RPMI8226 (cell line): ENCODE measurements around the gene KCNQ1.

Source experiments
- DNase-seq: peaks from one replicate; pipeline ENCODE4 v3.0.0-alpha.2; 2015

KCNQ1 gene

DNA sequence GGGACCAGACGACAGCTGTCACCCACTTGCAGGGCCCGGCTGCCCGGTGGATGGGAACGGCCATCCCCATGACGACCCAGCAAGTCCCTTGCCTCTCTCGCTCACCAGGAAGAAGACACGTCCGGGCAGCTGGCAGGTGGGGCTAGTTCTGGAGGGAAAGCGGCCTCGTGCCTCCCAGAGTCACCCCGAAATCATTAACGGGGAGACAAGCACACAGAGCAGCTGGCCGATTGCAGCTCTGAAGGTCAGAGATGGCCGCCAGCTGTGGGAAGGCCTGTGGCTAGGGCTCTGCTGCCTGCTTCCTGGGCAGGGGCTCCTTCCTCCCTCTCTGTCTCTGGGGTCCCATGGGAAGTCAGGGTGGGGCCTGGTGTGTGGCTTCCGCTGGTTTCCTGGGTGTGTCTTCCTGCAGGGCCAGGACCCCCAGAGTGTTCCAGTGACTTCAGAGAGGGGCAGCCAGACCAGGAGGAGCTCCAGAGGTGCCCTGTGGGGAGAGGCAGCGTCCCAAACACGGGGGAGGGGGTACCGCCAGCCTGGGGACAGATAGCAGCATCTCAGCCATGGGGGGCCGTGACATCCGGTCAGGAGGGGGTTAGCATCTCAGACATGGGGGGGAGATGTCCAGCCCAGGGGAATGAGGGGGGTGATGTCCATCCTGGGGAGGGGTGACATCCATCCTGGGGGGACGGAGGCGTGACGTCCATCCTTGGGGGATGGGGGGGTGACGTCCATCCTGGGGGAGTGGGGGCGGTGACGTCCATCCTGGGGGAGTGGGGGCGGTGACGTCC is 114.9 kb downstream of the KCNQ1 start:
- no peak for DNase-seq

DNA sequence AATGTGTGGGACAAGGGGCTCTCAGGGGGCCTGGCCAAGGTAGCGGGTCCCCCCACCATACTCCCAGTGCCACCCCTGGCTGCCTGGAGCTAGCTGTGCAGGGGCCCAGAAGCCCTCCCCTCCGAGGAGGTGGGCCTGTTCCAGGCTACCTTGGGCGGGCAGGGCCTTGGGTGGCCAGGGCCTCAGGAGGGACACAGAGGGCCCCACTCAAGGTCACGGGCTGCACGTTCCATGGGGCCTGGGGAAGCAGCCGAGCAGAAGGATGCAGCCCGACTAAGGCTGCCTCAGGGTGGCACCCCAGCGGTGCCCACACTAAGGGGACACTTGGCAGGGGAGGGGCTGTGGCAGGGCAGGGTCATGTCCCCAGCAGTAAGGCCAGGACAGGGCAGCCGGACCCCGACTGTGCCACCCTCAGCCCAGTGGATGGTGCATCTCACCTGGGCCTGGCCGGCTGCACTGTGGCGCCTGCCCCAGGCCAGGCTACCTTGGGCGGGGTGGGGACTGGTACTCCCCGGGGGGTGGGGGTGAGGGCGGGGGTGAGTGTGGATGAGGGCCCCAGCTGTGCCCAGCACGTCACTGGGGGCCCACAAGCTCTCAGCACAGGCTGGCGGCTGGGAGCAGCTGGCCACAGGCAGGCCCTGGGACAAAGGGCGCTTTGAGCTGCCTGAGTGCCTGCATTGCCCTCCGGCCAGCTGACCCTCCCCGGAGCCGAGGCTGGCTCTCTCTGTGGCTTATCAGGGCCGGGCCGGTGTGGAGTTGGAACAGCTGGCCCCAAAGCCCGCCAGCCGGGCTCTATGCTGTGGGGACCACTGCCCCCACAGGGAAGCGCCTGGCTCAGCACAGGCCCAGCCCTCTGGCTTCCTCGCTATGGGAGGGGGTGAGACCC is 117.1 kb downstream of the KCNQ1 start:
- DNase-seq, result no peak

DNA sequence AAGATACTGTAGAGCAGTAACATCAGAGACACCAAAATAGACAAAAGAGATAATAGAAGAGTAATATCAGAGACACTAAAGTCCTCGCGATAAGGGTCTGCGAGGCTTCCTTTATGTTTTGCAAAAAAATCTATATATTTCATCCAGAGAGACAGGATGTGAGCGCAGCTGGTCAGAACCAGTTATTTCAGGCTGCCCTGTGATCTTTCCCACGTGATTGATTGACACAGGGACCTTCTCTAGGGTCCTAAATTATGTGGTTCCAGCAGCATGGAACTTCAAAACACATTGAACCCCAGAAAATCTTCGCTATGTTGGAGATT is 118.0 kb downstream of the KCNQ1 start:
- no peak for DNase-seq

DNA sequence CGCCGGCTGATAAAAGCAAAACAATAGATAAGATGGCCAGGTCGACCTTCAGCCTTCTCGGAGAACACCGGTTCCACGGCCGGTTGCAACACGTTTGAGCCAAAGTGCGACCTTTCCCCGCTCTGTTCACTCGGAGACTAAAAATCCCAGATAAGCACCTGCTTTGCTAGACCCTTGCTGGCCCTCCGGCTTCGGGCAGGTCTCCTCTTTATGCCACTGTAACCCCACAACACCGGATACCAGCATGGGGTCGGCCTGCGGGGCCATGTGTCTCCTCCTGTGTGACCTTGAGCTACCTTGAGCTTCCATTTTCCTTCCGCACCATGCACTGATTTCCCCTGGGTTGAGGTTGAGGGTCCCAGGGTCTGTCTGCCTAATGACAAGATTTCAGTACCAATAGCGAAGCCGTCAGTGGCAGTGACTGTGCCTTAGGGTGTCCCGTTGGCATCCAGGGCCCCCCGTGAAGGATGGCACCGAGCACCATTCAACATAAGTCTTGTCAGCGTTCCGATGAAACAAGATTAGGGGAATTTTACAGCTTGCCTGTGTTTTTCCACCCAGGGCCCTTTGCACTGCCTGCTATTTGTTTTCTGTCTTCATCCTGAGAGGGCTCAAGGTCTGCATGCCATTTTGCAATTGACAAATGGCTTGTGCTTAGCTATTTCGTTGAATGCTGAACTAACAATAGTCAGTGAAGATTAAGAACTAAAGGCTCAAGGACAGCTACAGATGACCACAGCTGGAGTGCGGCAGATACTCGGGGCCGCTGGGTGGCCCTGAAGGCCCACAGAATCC is 118.6 kb downstream of the KCNQ1 start:
- no peak for DNase-seq

DNA sequence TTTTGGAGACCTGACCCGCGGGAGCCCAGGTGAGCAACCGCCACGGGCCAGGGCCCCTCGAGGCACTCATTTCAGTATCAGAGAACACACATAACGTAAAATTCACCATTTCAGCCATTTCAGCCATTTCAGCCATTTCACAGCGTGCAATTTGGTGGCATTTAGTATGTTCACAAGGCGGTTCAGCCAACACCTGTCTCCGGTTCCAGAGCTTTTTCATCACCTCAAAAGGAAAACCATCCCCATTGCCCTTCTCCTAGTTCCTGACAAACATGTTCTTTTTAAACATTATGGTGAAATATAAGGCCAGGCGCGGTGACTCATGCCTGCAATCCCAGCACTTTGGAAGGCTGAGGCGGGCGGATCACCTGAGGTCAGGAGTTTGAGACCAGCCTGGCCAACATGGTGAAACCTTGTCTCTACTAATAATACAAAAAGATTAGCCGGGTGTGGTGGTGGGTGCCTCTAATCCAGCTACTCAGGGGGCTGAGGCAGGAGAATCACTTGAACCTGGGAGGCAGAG is 119.3 kb downstream of the KCNQ1 start:
- DNase-seq, result no peak

DNA sequence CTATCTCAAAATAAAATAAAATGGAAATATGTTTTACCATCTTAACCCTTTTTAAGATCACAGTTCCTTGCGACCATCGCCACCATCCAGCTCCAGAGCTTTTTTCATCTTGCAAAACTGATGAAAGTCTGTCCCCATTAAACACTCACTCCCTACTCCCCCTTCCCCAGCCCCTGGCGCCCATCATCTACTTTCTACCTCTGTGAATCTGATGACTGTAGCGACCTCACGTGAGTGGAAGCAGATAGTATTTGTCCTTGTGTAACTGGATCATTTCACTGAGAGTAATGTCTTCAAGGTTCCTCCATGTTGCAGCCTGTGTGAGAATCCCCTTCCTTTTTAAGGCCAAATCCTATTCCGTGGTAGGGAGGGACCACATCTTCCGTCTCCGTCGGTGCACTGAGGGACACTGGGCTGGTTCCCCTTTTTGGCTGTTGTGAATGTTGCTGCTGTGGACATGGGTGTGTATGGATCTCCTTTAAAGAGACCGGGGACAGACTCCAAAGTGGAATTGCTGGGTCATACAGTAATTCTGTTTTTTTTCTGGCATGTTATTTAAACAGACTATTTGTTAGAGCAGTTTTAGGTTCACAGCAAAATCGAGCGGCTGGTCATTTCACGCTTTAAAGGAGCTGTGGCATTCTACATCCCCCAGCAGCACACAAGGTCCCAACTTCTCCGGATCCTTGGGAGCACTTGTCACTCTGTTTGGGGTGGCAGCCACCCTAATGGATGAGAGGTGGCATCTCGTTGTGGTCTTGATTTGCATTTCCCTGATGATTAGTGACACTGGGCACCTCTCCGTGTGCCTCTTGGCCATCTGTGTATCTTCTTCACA is 120.0 kb downstream of the KCNQ1 start:
- no peak for DNase-seq

DNA sequence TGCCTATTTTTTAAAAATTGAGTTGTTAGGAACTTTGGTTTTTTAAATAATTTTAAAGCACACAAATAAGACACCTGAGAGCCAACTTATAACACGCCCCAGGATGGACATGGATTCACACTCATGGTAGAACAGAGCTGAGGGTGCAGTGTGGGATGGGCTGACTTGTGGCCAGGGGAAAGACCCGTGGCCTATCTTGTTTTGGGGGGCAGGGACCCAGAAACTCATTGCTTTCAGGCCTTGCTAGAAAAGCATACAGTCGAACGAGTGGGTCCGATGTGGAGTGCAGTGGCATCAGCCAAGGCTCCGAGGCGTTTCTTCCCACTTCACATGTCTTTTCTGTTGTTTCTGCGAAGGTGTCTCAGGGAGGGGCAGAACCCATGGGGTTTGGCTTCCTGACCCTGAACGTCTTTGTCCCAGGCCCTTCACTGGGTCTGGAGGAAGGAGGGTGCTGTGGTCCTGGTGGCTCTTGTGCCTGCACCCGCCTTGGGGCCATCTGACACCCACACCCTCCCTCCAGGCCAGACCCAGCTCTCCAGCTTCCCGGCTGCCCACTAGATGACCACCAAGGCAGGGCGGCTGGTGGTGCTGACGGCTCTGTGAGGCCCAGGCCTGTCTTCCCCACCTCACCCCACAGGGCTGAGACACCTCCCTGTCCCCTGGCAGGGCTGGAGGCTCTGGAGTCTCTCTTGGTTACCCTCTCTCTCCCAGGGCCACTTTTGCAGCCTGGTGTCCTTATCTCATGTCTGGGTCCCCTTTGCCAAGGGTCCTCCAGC is 120.8 kb downstream of the KCNQ1 start:
- DNase-seq, result no peak

DNA sequence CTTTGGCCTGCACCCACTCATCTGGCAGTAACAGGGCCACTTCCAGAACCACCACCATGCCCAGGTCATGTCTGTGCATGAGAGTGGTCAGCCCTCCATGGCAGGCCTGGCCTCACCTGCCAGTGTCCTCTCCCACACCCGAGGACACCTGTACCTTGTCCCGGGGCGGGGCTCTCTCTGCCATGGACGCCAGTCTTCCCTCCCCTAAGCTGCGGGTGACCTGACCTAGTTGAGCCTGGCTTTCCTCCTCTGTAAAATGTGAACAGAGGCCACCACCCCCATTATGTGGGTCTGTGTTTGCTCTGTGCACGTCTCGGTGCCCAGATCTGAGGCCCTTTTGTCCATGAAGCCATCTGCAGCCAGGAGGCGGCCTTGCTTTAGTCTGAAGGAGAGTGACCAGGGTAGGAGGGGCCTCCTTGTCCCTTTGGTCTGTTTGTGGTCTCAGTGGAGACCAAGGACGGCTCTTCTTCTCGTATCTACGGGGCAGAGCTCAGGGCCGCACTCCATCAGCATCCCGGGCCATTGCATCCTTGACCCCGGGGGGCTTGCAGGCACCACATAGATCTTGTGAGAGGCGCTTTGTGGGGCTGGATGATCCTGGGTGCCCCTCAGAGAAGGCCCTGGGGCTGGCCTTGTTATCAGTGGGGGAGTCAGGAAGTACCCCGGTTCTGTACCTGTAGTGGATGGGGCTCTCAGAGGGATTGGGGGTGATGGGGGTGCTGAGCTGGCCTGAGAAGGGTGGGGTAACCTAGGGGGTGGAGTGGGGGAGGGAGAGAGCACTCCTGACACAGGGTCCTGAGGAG is 121.6 kb downstream of the KCNQ1 start:
- no peak for DNase-seq

DNA sequence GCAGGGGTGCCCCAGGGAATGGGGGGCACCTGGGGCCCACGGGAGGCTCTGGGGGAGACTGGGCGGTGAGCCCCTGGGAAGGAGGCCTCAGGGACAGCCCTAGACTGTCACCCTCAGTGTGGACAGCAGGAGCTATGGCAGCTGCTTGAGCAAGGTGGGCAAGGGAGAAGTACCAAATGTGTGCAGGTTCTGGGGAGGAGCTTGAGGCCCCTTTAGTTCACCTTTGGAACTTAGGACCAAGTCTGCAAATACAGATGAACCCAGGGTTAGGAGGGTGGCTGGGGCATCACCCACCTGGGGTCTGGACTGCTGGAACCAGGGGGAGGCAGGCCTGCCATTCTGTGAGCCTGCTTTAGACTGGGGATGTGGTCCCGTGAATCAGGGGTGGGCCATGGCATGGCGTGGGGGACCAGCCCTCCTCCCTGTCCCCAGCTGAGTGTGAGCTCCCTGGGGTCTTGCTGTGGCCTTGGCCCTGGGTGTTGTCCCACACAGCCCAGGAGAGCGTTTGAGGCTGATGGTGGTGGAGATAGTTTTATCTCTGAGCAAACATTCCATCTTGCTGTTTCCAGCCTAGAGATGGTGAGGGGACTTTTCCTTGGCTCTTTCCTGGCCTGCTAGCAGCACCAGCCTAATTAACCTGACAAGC is 122.3 kb downstream of the KCNQ1 start:
- DNase-seq, result no peak

DNA sequence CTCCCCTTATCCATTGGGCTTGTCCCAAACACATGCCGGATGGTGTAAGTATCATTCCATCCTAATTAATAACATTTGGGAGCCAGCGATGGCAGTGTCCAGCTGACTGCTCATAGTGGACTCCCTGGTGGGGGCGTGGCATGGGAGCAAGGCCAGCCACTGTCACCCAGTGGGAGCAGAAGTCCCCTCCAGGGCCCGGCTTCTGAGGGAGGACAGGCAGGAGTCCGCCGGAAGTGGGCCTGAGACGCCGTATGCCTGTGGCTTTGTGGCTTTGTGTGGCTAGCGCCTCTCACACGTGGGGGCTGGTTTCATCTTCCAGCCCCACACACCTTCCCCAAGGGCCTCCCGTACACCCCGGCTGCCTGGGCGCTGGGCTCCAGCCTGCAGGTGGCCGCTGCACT is 124.5 kb downstream of the KCNQ1 start:
- no peak for DNase-seq

DNA sequence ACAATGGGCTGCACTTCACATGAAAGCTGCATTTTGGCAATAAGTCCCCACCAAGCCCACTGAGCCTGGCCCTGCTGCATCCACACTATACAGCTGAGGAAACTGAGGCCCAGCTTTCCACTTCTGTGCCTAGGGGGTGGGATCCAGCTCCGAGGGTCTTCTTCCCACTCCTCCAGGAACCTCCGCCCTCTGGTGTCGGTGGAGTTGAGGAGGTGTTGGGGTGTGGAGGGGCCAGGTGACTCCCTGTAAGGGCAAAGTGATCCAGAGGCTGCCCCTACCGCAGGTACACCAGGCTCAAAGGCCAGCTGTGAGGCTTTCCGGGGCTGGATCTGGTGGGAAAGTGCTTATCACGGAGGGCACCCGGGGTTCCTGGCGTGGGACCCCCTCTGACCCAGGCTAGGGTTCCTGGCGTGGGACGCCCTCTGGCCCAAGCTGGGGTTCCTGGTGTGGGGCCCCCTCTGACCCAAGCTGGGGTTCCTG is 125.0 kb downstream of the KCNQ1 start:
- no peak for DNase-seq

DNA sequence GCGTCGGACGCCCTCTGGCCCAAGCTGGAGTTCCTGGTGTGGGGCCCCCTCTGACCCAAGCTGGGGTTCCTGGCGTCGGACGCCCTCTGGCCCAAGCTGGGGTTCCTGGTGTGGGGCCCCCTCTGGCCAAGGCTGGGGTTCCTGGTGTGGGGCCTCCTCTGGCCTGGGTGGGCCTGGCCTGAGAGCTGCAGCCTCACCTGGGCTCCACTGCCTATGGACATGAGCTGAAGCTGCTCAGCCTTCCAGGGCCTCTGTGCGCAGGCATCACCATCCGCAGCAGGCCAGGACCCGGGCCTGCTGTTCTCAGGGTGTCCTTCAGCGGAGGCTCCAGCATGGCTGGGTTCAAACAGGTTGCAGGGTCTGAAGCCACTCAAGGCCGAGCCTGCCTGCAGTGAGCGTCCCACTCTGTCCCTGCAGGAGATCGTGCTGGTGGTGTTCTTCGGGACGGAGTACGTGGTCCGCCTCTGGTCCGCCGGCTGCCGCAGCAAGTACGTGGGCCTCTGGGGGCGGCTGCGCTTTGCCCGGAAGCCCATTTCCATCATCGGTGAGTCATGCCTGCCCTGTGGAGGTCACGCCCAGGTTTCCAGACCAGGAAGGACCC is 125.5 kb downstream of the KCNQ1 start:
- DNase-seq, result no peak

DNA sequence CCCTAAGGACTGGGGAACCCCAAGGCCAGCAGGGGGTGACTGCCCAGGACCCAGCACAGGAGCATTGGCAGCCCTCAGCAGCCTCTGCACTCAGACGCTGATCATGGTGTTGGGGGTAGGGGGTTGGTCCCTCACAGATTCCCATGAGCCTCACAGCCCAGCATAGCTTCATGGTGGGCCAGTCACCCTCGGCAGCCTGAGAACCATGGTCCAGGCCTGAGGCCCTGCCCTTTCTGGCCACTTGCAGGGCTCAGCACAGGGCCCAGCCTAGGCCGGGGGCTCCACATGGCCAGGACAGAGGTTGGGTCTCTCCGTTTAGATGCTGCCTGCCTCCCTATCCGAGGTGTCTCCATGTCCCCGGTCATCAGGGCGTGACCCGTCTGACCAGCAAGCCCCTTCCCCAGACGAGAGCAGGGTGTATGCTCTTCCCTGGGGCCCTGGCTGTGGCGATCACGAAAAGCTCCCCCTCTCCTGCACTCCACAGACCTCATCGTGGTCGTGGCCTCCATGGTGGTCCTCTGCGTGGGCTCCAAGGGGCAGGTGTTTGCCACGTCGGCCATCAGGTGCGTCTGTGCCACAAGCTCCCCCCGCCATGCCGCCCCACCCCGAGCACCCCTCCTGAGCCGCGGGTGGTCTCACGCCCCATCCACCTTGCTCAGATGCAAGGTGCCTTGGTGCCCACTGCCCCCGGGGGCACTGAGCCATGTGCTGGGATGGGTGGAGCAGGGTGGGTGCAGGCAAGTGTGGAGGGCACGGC is 126.2 kb downstream of the KCNQ1 start:
- DNase-seq, result no peak

DNA sequence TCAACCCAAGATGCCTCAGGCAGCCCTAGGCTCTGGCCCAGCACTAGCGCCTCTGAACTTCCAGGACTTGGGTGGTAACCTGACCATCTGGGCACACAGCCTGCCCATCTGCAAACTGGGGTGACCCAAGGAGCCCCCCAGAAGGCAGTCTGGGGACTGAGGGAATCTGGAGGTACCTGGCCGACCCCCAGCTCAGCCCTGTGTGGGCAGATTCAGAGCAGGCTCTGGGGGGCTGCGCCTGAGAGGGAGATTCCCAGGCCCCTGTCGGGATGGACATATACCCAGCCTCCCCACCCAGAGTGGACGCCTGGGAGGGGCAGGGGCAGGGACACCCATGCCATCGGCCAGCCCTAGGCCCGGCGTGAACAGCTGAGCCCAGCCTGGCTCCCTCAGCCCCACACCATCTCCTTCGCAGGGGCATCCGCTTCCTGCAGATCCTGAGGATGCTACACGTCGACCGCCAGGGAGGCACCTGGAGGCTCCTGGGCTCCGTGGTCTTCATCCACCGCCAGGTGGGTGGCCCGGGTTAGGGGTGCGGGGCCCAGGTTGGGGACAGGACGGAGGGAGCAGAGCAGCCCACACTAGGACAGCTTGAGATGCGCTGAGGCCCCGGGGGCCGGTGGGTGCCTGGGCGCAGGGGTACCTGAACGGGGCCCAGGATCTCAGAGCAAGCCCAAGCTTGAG is 126.9 kb downstream of the KCNQ1 start:
- DNase-seq, result no peak

DNA sequence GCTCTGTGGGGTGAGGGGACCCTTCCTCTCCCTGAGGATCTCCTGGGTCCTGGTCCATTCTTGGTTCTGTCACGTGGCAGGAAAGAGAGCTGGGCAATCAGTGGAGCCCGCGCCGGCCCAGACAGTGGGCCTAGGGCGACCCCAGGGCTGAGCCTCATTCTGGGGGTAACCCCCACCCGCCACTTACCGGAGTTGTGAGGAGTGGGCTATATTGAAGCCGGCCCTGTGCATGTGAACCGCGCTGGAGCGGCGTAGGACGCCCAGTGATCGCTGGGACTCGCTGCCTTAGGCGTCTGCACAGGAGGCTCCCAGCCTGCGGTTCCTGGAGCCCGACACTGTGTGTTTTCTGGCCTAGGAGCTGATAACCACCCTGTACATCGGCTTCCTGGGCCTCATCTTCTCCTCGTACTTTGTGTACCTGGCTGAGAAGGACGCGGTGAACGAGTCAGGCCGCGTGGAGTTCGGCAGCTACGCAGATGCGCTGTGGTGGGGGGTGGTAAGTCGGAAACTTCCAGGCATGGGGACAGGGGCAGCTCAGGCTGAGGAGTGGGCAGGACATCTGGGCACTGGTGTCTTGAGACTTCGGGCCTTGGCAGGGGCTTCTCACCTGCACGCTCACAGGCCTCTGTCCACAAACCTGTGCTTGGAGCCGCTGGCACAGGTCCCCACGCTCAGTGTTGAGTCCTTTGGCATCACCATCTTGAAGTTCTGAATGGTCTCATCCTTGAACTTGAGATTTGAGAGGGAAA is 127.9 kb downstream of the KCNQ1 start:
- DNase-seq, result no peak

DNA sequence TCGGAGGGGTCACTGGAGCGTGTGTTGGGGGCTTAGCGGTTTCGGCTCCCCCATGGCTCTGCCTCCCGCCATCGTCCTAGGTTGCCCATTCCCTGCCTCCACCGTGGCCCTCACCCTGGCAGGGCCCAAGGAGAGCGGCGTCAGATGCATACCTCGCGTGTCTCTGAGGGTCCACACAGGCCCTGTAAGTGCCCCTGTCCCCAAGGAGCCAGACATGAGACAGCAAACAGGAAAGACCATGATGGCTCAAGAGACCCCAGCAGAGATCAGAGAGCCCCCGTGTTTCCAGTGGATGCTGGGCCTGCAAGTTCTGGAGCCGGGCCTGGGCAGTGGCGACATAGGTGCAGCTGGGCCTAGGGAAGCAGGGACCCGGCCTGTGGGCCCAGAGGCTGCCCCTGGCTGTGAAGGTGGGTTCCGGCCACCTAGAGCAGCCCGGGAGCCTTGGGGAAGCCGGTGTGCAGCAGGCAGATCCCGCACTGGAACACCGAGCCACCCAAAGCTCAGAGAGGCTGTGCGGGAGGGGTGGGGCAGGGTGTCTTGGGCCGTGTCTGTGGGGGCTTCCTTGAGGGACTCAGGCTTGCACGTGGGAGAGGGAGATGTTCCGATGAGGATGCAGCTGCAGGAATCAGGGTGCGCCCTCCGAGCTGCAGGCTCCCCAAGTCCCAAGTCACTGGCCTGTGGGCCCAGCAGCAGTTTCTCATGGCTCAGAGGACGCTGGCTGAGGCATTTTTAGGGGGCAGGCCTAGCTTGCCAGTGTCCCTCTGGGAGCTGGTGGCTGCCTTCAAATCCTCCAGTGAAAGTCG is 128.6 kb downstream of the KCNQ1 start:
- DNase-seq, result no peak
